H9 (cell line): ENCODE measurements around the gene FCN1. TPM values are rescaled to one million over a fixed set of nuclear protein-coding genes. Genes with fewer than 3 reads are reported as not detected.

Source experiments
- DNase-seq: peaks from one replicate; pipeline ENCODE4 v3.0.0-alpha.2; 2017
- H2AFZ ChIP-seq: one replicate; pipeline ENCODE4 v1.6.1; 2013; ENCODE audit warnings: mild to moderate bottlenecking, low read length, control low read depth, moderate library complexity
- H2AK5ac ChIP-seq: 2 replicates; pipeline ENCODE4 v1.6.1; 2013; ENCODE audit warnings: low read length, control low read depth, mixed read lengths; ENCODE audit not compliant: insufficient read length
- H2BK120ac ChIP-seq: one replicate; pipeline ENCODE4 v1.6.1; 2013; ENCODE audit warnings: low read depth, mild to moderate bottlenecking, low read length, control low read depth, inconsistent platforms; ENCODE audit not compliant: poor library complexity, severe bottlenecking
- H2BK12ac ChIP-seq: 2 replicates; pipeline ENCODE4 v1.6.1; 2013; ENCODE audit warnings: low read length, control low read depth, mixed read lengths, low read depth; ENCODE audit not compliant: insufficient read length
- H2BK15ac ChIP-seq: 2 replicates; pipeline ENCODE4 v1.6.1; 2013; ENCODE audit warnings: low read depth, low read length, control low read depth
- H2BK20ac ChIP-seq: one replicate; pipeline ENCODE4 v1.6.1; 2013; ENCODE audit warnings: low read depth, mild to moderate bottlenecking, low read length, control low read depth, inconsistent platforms; ENCODE audit not compliant: poor library complexity, severe bottlenecking
- H2BK5ac ChIP-seq: 2 replicates; pipeline ENCODE4 v1.6.1; 2013; ENCODE audit warnings: low read length, control low read depth, mixed read lengths; ENCODE audit not compliant: insufficient read length
- H3K14ac ChIP-seq: 2 replicates; pipeline ENCODE4 v1.6.1; 2013; ENCODE audit warnings: low read length, control low read depth; ENCODE audit not compliant: insufficient read depth
- H3K18ac ChIP-seq: 2 replicates; pipeline ENCODE4 v1.6.1; 2013; ENCODE audit warnings: low read depth, mild to moderate bottlenecking, mixed read lengths, low read length, control low read depth; ENCODE audit not compliant: insufficient read length
- H3K23ac ChIP-seq: 2 replicates; pipeline ENCODE4 v1.6.1; 2013; ENCODE audit warnings: low read length, control low read depth, mixed read lengths, low read depth; ENCODE audit not compliant: insufficient read length
- H3K23me2 ChIP-seq: 2 replicates; pipeline ENCODE4 v1.6.1; 2013; ENCODE audit warnings: low read depth, mild to moderate bottlenecking, mixed read lengths, low read length, control low read depth; ENCODE audit not compliant: insufficient read length, poor library complexity, severe bottlenecking
- H3K27ac ChIP-seq: 2 replicates; pipeline ENCODE4 v1.5.1; 2013; ENCODE audit warnings: low read length, control low read depth, mixed read lengths, low read depth; ENCODE audit not compliant: insufficient read length
- H3K27me3 ChIP-seq: 2 replicates; pipeline ENCODE4 v1.6.1; 2013; ENCODE audit warnings: low read length, control low read depth, inconsistent platforms; ENCODE audit not compliant: insufficient read depth
- H3K4ac ChIP-seq: 2 replicates; pipeline ENCODE4 v1.6.1; 2013; ENCODE audit warnings: low read depth, mild to moderate bottlenecking, control low read depth, inconsistent platforms, low read length, moderate library complexity
- H3K4me1 ChIP-seq: 2 replicates; pipeline ENCODE4 v1.6.1; 2013; ENCODE audit warnings: low read length, control low read depth, inconsistent platforms; ENCODE audit not compliant: insufficient read depth
- H3K4me2 ChIP-seq: 2 replicates; pipeline ENCODE4 v1.6.1; 2013; ENCODE audit warnings: low read length, control low read depth, mixed read lengths; ENCODE audit not compliant: insufficient read length, insufficient read depth
- H3K56ac ChIP-seq: 2 replicates; pipeline ENCODE4 v1.6.1; 2013; ENCODE audit warnings: low read depth, mild to moderate bottlenecking, mixed read lengths, low read length, control low read depth; ENCODE audit not compliant: insufficient read length
- H3K79me1 ChIP-seq: 2 replicates; pipeline ENCODE4 v1.6.1; 2013; ENCODE audit warnings: low read depth, mild to moderate bottlenecking, moderate library complexity, low read length, control low read depth, inconsistent platforms; ENCODE audit not compliant: insufficient read depth, poor library complexity, severe bottlenecking
- H3K79me2 ChIP-seq: 2 replicates; pipeline ENCODE4 v1.6.1; 2013; ENCODE audit warnings: low read length, control low read depth, inconsistent platforms; ENCODE audit not compliant: insufficient read depth
- H3K9ac ChIP-seq: 2 replicates; pipeline ENCODE4 v1.6.1; 2013; ENCODE audit warnings: low read length, control low read depth, mixed read lengths; ENCODE audit not compliant: insufficient read length; ENCODE audit errors: extremely low read depth
- H3K9me3 ChIP-seq: one replicate; pipeline ENCODE4 v1.6.1; 2013; ENCODE audit warnings: low read depth, low read length, inconsistent platforms; ENCODE audit not compliant: control insufficient read depth
- H3T11ph ChIP-seq: one replicate; pipeline ENCODE4 v1.6.1; 2013; ENCODE audit warnings: mild to moderate bottlenecking, low read length, control low read depth, inconsistent platforms
- H4K20me1 ChIP-seq: one replicate; pipeline ENCODE4 v1.6.1; 2013; ENCODE audit not compliant: control insufficient read depth, insufficient read length, insufficient read depth
- H4K5ac ChIP-seq: 2 replicates; pipeline ENCODE4 v1.6.1; 2013; ENCODE audit warnings: low read depth, mild to moderate bottlenecking, mixed read lengths, low read length, control low read depth; ENCODE audit not compliant: insufficient read length
- H4K8ac ChIP-seq: replicated peaks from 2 replicates; pipeline ENCODE4 v1.6.1; 2013; ENCODE audit warnings: low read length, control low read depth, mixed read lengths, low read depth; ENCODE audit not compliant: insufficient read length
- H4K91ac ChIP-seq: 2 replicates; pipeline ENCODE4 v1.6.1; 2013; ENCODE audit warnings: low read depth, mild to moderate bottlenecking, moderate library complexity, mixed read lengths, low read length, control low read depth; ENCODE audit not compliant: insufficient read length
- H3K27ac Mint-ChIP-seq, 3 experiments: 2 replicates in 2 of 3; 3 replicates in 1 of 3; pipeline ENCODE4 v1.8.0; 2020 to 2021; ENCODE audit warnings: mixed read lengths in 3 of 3, mild to moderate bottlenecking in 1 of 3, moderate library complexity in 1 of 3
- H3K27me3 Mint-ChIP-seq: 2 replicates; pipeline ENCODE4 v1.8.0; 2021; ENCODE audit warnings: low read depth, mild to moderate bottlenecking, moderate library complexity, mixed read lengths
- H3K36me3 Mint-ChIP-seq, 3 experiments: 2 replicates in 2 of 3; 3 replicates in 1 of 3; pipeline ENCODE4 v1.8.0; 2020 to 2021; ENCODE audit warnings: low read depth in 3 of 3, mixed read lengths in 3 of 3; ENCODE audit not compliant: insufficient read depth in 1 of 3
- H3K4me1 Mint-ChIP-seq, 2 experiments: 2 replicates each; pipeline ENCODE4 v1.8.0; 2020; ENCODE audit warnings: mixed read lengths in 2 of 2
- H3K4me3 Mint-ChIP-seq, 2 experiments: 2 replicates in 1 of 2; 3 replicates in 1 of 2; pipeline ENCODE4 v1.8.0; 2020 to 2021; ENCODE audit warnings: mild to moderate bottlenecking in 2 of 2, mixed read lengths in 2 of 2, moderate library complexity in 1 of 2
- H3K9me3 Mint-ChIP-seq, 2 experiments: 2 replicates in 1 of 2; 3 replicates in 1 of 2; pipeline ENCODE4 v1.8.0; 2020; ENCODE audit warnings: mild to moderate bottlenecking in 2 of 2, mixed read lengths in 2 of 2, moderate library complexity in 1 of 2
- CTCF ChIP-seq: fragments of 200-600 bp; sonication (generic); conservative IDR thresholded peaks from 3 replicates; pipeline ENCODE4 v1.8.0; 2021; ENCODE audit warnings: antibody characterized with exemption, mild to moderate bottlenecking
- WGBS: extraction: QIAGEN DNeasy Blood & Tissue Kit; methylation state at CpG from one replicate; pipeline ENCODE4 v1.1.7; 2013; ENCODE audit warnings: missing lambda C conversion rate, low lambda C conversion rate, mixed read lengths; ENCODE audit not compliant: insufficient read length; ENCODE audit errors: extremely low coverage; 5-methylcytosine and 5-hydroxymethylcytosine counted together
- total RNA-seq: library from RNA; stranded (reverse); gene quantifications from 2 replicates; pipeline ENCODE4 v1.2.1, GENCODE V29; 2021

The FCN1 gene
- total RNA-seq, 1 experiment from 2014 or later, result not detected

DNA sequence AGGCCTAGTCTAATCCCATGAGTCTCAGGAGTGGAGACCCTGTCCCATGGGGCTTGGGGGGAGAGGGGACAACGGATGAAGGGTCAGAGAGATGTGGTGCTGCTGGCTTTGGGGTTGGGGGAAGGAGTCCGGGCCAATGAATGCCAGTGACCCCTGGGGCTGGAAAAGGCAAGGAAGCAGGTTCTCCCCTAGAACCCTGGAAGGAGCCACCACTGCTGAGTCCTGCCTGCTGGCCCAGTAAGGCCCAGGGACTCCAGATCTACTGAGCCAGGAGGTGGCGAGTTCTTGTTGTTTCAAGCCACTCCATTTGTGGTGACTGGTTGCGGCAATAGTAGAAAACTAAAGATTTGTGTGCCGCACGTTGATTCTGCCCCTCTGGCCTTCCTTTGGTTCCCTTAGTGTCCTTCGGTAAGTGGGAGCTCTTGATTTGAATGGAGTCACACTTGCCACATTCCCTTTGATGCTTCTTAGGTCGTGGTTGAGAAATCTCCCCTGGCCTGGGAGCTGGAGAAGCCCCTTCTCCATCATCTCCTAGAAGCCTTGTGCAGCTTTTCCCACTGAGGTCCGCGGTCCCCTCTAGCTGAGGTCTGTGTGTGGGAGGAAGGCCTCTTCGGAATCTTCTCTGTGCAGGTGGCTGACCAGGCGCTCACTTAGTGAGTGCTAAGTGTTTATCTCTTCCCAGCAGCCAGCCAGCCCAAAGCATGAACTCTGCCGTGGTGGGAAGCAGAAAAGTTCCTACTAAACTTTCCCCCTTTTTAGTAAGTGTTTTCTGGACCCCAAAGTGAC, 9.0 kb downstream of the FCN1 start:
- H3K9me3 Mint-ChIP-seq, result no peaks in the 10 kb centered on the region
- H2BK5ac ChIP-seq, result no peak overlapping the region
- no CpG with 5 or more reads among the region's 13 CpGs for WGBS
- H3K27ac ChIP-seq, result no peak overlapping the region
- no peaks in the 10 kb centered on the region for H3K4me1 Mint-ChIP-seq
- no peak overlapping the region for H3K18ac ChIP-seq
- H2AFZ ChIP-seq, result no peak overlapping the region
- H3T11ph ChIP-seq, result no peak overlapping the region
- H2BK12ac ChIP-seq, result no peak overlapping the region
- no peak overlapping the region for H3K56ac ChIP-seq
- H3K79me2 ChIP-seq, result no peaks in the 10 kb centered on the region
- H3K79me1 ChIP-seq, result no peaks in the 10 kb centered on the region
- H2BK120ac ChIP-seq, result no peak overlapping the region
- no peak overlapping the region for H3K23ac ChIP-seq
- H3K4me1 ChIP-seq, result no peaks in the 10 kb centered on the region
- H3K27me3 Mint-ChIP-seq, result no peaks in the 10 kb centered on the region
- no peaks in the 10 kb centered on the region for H3K9me3 ChIP-seq
- H3K4me2 ChIP-seq, result no peak overlapping the region
- no peak overlapping the region for H3K27ac Mint-ChIP-seq
- H3K27me3 ChIP-seq, result no peaks in the 10 kb centered on the region
- H2BK20ac ChIP-seq, result no peak overlapping the region
- H3K23me2 ChIP-seq, result no peaks in the 10 kb centered on the region
- H3K4me3 Mint-ChIP-seq, result no peak overlapping the region
- no peak for TF ChIP-seq CTCF
- H3K36me3 Mint-ChIP-seq, result no peaks in the 10 kb centered on the region
- H4K20me1 ChIP-seq, result no peaks in the 10 kb centered on the region
- H4K5ac ChIP-seq, result no peak overlapping the region
- no peak overlapping the region for H2BK15ac ChIP-seq
- H3K14ac ChIP-seq, result no peak overlapping the region
- DNase-seq, result no peak
- H4K8ac ChIP-seq, result no peak overlapping the region
- H3K9ac ChIP-seq, result no peak overlapping the region
- H3K4ac ChIP-seq, result no peak overlapping the region
- no peak overlapping the region for H4K91ac ChIP-seq
- H2AK5ac ChIP-seq, result no peak overlapping the region
